HepG2 (cell line): ENCODE results near the gene ESYT2. TPM values are rescaled to one million over a fixed set of nuclear protein-coding genes. Genes with fewer than 3 reads are reported as not detected.
A peak's percentile ranks its signal among the peaks of the same experiment; 100 is the strongest.

Experiments
- ATAC-seq: fragments of 200-7000 bp; cut with Tn5 transposase; 3 replicates; pipeline ENCODE4 v1.9.1; 2020; ENCODE audit warnings: mild to moderate bottlenecking, moderate library complexity
- BruUV-seq: library from RNA; stranded (reverse); fragments of 400-500 nt; replicated peaks from 2 replicates; lab custom pipeline; 2021; lab: Mats Ljungman, UMichigan
- CTCF ChIA-PET: fragments of 300-600 bp; formaldehyde crosslinking; extraction: SDS; loops from one replicate; lab custom pipeline; 2021; ENCODE audit warnings: low total read pairs, inconsistent platforms, low intra/inter-chr PET ratio; lab: Yijun Ruan, JAX
- POLR2A ChIA-PET: fragments of 350-600 bp; sonication (Branson Sonifier 250); formaldehyde crosslinking; loops from one replicate; lab custom pipeline; 2020; ENCODE audit warnings: antibody characterized with exemption, inconsistent platforms; lab: Yijun Ruan, JAX
- DNase-seq: peaks from one replicate; pipeline ENCODE4 v3.0.0-alpha.2; 2015; ENCODE audit warnings: low spot score
- FAIRE-seq: peaks from 3 replicates; lab custom pipeline; 2011; peaks lifted over from hg19 to GRCh38; lab: Jason Lieb, UNC
- H2AFZ ChIP-seq: one replicate; pipeline ENCODE4 v1.6.1; 2011; ENCODE audit warnings: low read length, inconsistent platforms
- H3K27ac ChIP-seq: fragments of 300-600 bp; 3 replicates; pipeline ENCODE4 v1.8.0; 2011; ENCODE audit warnings: mixed run types, mild to moderate bottlenecking, mixed read lengths, low read length, inconsistent platforms; ENCODE audit not compliant: insufficient read depth; ENCODE audit errors: extremely low read length
- H3K27me3 ChIP-seq, 2 experiments: fragments of 200-600 bp in 1 of 2; 2 replicates in 1 of 2; 3 replicates in 1 of 2; pipeline versions ENCODE4 v1.6.0 to v1.8.0; 2011; ENCODE audit warnings: low read length in 2 of 2, mild to moderate bottlenecking in 2 of 2, moderate library complexity in 2 of 2, inconsistent platforms in 1 of 2; ENCODE audit not compliant: insufficient read depth in 2 of 2, control insufficient read depth in 1 of 2
- H3K36me3 ChIP-seq, 2 experiments: fragments of 200-600 bp in 1 of 2; replicated peaks in 1 of 2; 2 replicates in 1 of 2; 3 replicates in 1 of 2; pipeline versions ENCODE4 v1.5.1 to v1.8.0; 2011; ENCODE audit warnings: low read length in 2 of 2, inconsistent platforms in 1 of 2; ENCODE audit not compliant: insufficient read depth in 2 of 2, control insufficient read depth in 1 of 2
- H3K4me1 ChIP-seq: 2 replicates; pipeline ENCODE4 v1.5.1; 2012; ENCODE audit warnings: low read length, inconsistent platforms; ENCODE audit not compliant: insufficient read depth
- H3K4me2 ChIP-seq: 2 replicates; pipeline ENCODE4 v1.6.0; 2011; ENCODE audit warnings: low read depth, low read length, inconsistent platforms
- H3K4me3 ChIP-seq, 3 experiments: fragments of 200-600 bp in 1 of 3; sonication (generic), shearing (Covaris generic) in 1 of 3; replicated peaks in 1 of 3; 2 replicates each; pipeline ENCODE4 v1.5.1; 2011 to 2016; ENCODE audit warnings: low read length in 3 of 3, inconsistent platforms in 2 of 3, low read depth in 2 of 3, mild to moderate bottlenecking in 2 of 3, control low read depth in 1 of 3, mixed read lengths in 1 of 3; ENCODE audit not compliant: insufficient read depth in 1 of 3
- H3K79me2 ChIP-seq: one replicate; pipeline ENCODE4 v1.6.1; 2011; ENCODE audit warnings: low read length, inconsistent platforms; ENCODE audit not compliant: insufficient read depth
- H3K9ac ChIP-seq: 2 replicates; pipeline ENCODE4 v1.6.0; 2011; ENCODE audit warnings: mild to moderate bottlenecking, low read depth, low read length, inconsistent platforms; ENCODE audit not compliant: insufficient read depth
- H3K9me3 ChIP-seq: 2 replicates; pipeline ENCODE4 v1.5.1; 2012; ENCODE audit warnings: mild to moderate bottlenecking, low read length
- H4K20me1 ChIP-seq: 2 replicates; pipeline ENCODE4 v1.6.0; 2011; ENCODE audit warnings: inconsistent platforms, mild to moderate bottlenecking, low read length, moderate library complexity; ENCODE audit not compliant: insufficient read depth
- AGO2 ChIP-seq: fragments of 200-400 bp; formaldehyde crosslinking; optimal IDR thresholded peaks from 2 replicates; pipeline ENCODE3; 2017; ENCODE audit warnings: mild to moderate bottlenecking, low read depth, low read length, moderate library complexity
- HNRNPH1 ChIP-seq: fragments of 200-400 bp; formaldehyde crosslinking; optimal IDR thresholded peaks from 2 replicates; pipeline ENCODE3; 2017; ENCODE audit warnings: mild to moderate bottlenecking, low read depth, low read length
- ZNF629 ChIP-seq: sonication (generic); formaldehyde crosslinking; conservative IDR thresholded peaks from 2 replicates; pipeline ENCODE4 v1.5.0; 2020; ENCODE audit warnings: missing genetic modification reagents
- WGBS: methylation state at CpG from one replicate; pipeline ENCODE4 v1.1.6; 2017; ENCODE audit warnings: low lambda C conversion rate; 5-methylcytosine and 5-hydroxymethylcytosine counted together
- in situ Hi-C: cut with HindIII; loops from 2 replicates; pipeline ENCODE4 v1.10.0; 2017; ENCODE audit warnings: low pct_unique_long_range_greater_than_20kb; ENCODE audit not compliant: extremely low pct_ligation_motif_present
- intact Hi-C: fragments of 100-400 bp; cut with micrococcal nuclease; formaldehyde crosslinking; loops from one replicate; pipeline ENCODE4 v1.10.0; 2022; ENCODE audit not compliant: unreplicated experiment
- polyA plus RNA-seq, 8 experiments: library from polyadenylated mRNA; depleted of rRNA in 3 of 8; stranded (reverse) in 7 of 8; unstranded in 1 of 8; fragments of >200 nt; fragmentation: Illumina TruSeq in 4 of 8; extraction: Trizol in 4 of 8; gene quantifications; 2 replicates each; pipeline versions ENCODE4 v1.2.1 to v1.2.3, GENCODE V29; 2011 to 2016; ENCODE audit warnings: low read depth in 4 of 8, missing spikeins in 1 of 8, mixed read lengths in 1 of 8; ENCODE audit not compliant: insufficient read depth in 1 of 8
- total RNA-seq, 5 experiments: library from RNA; depleted of rRNA; stranded (reverse); fragments of >200 nt; fragmentation: Illumina TruSeq; extraction: Trizol; gene quantifications; 2 replicates each; pipeline ENCODE4 v1.2.3, GENCODE V29; 2016; ENCODE audit warnings: low read depth in 1 of 5
- TF ChIP-seq, protein P1 (sequence below): sonication (generic); formaldehyde crosslinking; IDR thresholded peaks from 2 replicates; pipeline ENCODE4; 2020; ENCODE audit warnings: missing genetic modification reagents, mild to moderate bottlenecking, borderline replicate concordance
- TF ChIP-seq, protein P2 (sequence below): sonication (generic); formaldehyde crosslinking; IDR thresholded peaks from 2 replicates; pipeline ENCODE4 v1.4.0; 2020; ENCODE audit warnings: missing genetic modification reagents

Gene ESYT2
- total and polyA plus RNA-seq, 2 of the 13 experiments (the other 11 are each of a cell fraction or from before 2014, with no cell fraction given): 28.5 to 37.3 TPM

- TF ChIP-seq HNRNPH1: no peak
- TF ChIP-seq, protein P1, sequence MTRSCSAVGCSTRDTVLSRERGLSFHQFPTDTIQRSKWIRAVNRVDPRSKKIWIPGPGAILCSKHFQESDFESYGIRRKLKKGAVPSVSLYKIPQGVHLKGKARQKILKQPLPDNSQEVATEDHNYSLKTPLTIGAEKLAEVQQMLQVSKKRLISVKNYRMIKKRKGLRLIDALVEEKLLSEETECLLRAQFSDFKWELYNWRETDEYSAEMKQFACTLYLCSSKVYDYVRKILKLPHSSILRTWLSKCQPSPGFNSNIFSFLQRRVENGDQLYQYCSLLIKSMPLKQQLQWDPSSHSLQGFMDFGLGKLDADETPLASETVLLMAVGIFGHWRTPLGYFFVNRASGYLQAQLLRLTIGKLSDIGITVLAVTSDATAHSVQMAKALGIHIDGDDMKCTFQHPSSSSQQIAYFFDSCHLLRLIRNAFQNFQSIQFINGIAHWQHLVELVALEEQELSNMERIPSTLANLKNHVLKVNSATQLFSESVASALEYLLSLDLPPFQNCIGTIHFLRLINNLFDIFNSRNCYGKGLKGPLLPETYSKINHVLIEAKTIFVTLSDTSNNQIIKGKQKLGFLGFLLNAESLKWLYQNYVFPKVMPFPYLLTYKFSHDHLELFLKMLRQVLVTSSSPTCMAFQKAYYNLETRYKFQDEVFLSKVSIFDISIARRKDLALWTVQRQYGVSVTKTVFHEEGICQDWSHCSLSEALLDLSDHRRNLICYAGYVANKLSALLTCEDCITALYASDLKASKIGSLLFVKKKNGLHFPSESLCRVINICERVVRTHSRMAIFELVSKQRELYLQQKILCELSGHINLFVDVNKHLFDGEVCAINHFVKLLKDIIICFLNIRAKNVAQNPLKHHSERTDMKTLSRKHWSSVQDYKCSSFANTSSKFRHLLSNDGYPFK: no peak
- TF ChIP-seq, protein P2, sequence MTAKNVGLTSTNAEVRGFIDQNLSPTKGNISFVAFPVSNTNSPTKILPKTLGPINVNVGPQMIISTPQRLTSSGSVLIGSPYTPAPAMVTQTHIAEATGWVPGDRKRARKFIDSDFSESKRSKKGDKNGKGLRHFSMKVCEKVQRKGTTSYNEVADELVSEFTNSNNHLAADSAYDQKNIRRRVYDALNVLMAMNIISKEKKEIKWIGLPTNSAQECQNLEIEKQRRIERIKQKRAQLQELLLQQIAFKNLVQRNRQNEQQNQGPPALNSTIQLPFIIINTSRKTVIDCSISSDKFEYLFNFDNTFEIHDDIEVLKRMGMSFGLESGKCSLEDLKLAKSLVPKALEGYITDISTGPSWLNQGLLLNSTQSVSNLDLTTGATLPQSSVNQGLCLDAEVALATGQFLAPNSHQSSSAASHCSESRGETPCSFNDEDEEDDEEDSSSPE (CRISPR knock-in tag): no peak
- TF ChIP-seq, all 625 proteins: peak for 0
Observed at GRCh38 chr7:158729646-158730382, 99.5 kb downstream of the ESYT2 start (continued).

GRCh38 chr7:158728911-158729645, 100.2 kb downstream of the ESYT2 start:
- 95% methylated on average over 16 of the region's 16 CpGs for WGBS
- H2AFZ ChIP-seq: no peak overlapping the region
- no peak for FAIRE-seq

More at GRCh38 chr7:158728911-158729645, 100.2 kb downstream of the ESYT2 start:
- H3K9ac ChIP-seq: no peak overlapping the region
- in situ Hi-C loops: no loop called here
- intact Hi-C loops: no loop called here
- no peaks in the 10 kb centered on the region for H4K20me1 ChIP-seq
- CTCF ChIA-PET: no interaction called here
- no peak overlapping the region for H3K4me2 ChIP-seq
- BruUV-seq: no TSS peak
- H3K27ac ChIP-seq: no peak overlapping the region
- H3K36me3 ChIP-seq: peaks cover under 1 to 4% of the 10 kb centered on the region in 2 experiments; a peak in 3 of 5 replicates
- no peak for ATAC-seq
- no peaks in the 10 kb centered on the region for H3K79me2 ChIP-seq
- H3K9me3 ChIP-seq: no peaks in the 10 kb centered on the region
- POLR2A ChIA-PET: interaction anchor here (1.1 kb wide), 1 partner anchor 22 kb away, joined by 3 read pairs; no protein-coding TSS in a partner anchor
- H3K4me3 ChIP-seq: no peak overlapping the region
- no peaks in the 10 kb centered on the region; a peak in 2 of 5 replicates for H3K27me3 ChIP-seq
- TF ChIP-seq AGO2: peak; percentile 53
- no peak for TF ChIP-seq ZNF629
- no peak for DNase-seq
- H3K4me1 ChIP-seq: no peaks in the 10 kb centered on the region
